AG04450 (cell line): ENCODE measurements around the gene RMI2. TPM values are rescaled to one million over a fixed set of nuclear protein-coding genes. Genes with fewer than 3 reads are reported as not detected.

Experiments
- CTCF ChIA-PET: fragments of 300-600, 350-600 bp; formaldehyde crosslinking; extraction: SDS; loops from one replicate; lab custom pipeline; 2022; ENCODE audit warnings: antibody characterized with exemption, inconsistent platforms; lab: Charles Lee
- POLR2A ChIA-PET: fragments of 350-600 bp; formaldehyde crosslinking; extraction: SDS; loops from one replicate; lab custom pipeline; 2021; ENCODE audit warnings: antibody characterized with exemption, inconsistent platforms; lab: Yijun Ruan, JAX
- DNase-seq: peaks from one replicate; pipeline ENCODE4 v3.0.0-alpha.2; 2011; ENCODE audit warnings: low read depth, low spot score
- H3K27ac ChIP-seq: one replicate; pipeline ENCODE4 v1.5.1; 2012; ENCODE audit warnings: low read depth, low read length, control low read depth
- H3K27me3 ChIP-seq: one replicate; pipeline ENCODE4 v1.6.0; 2012; ENCODE audit warnings: low read length; ENCODE audit not compliant: control insufficient read depth, insufficient read depth
- H3K4me3 ChIP-seq: 2 replicates; pipeline ENCODE4 v1.5.1; 2011; ENCODE audit warnings: mild to moderate bottlenecking, low read depth, low read length, control low read depth
- H3K9me3 ChIP-seq: 2 replicates; pipeline ENCODE4 v1.5.1; 2012; ENCODE audit warnings: low read length; ENCODE audit not compliant: control insufficient read depth, insufficient read depth
- CTCF ChIP-seq: IDR thresholded peaks from 2 replicates; pipeline ENCODE4 v1.5.1; 2011; ENCODE audit warnings: low read depth, low read length, control low read depth, inconsistent platforms
- polyA plus RNA-seq: library from polyadenylated mRNA; depleted of rRNA; stranded (reverse); fragments of >200 nt; gene quantifications from 2 replicates; pipeline ENCODE4 v1.2.3, GENCODE V29; 2011

Gene RMI2
- polyA plus RNA-seq, 1 experiment = 4.7 TPM

- no peak for DNase-seq
- no peaks in the 10 kb centered on the region; the same call in 1 of the 2 replicates for H3K9me3 ChIP-seq
Observed at GRCh38 chr16:11320170-11320569, 25.1 kb upstream of the RMI2 start.

GRCh38 chr16:11321662-11322061 is 23.6 kb upstream of the RMI2 start:
- ChIA-PET POLR2A (no interaction called here), CTCF (no interaction called here)
- H3K9me3 ChIP-seq = no peaks in the 10 kb centered on the region; the same call in 1 of the 2 replicates
- TF ChIP-seq CTCF = no peak
- DNase-seq = no peak
- H3K27ac ChIP-seq = no peak overlapping the region
- no peaks in the 10 kb centered on the region for H3K27me3 ChIP-seq
- no peak overlapping the region for H3K4me3 ChIP-seq

More at GRCh38 chr16:11320170-11320569, 25.1 kb upstream of the RMI2 start:
- H3K27ac ChIP-seq = no peak overlapping the region
- POLR2A ChIA-PET = no interaction called here
- TF ChIP-seq CTCF = no peak
- CTCF ChIA-PET = no interaction called here
- H3K4me3 ChIP-seq = no peak overlapping the region
- no peaks in the 10 kb centered on the region for H3K27me3 ChIP-seq

- peaks cover 7% of the 10 kb centered on the region for H3K9me3 ChIP-seq
- DNase-seq = no peak
- TF ChIP-seq CTCF = no peak
- POLR2A ChIA-PET = no interaction called here
- CTCF ChIA-PET = no interaction called here
- no peak overlapping the region for H3K27ac ChIP-seq
- H3K4me3 ChIP-seq = no peak overlapping the region
- no peaks in the 10 kb centered on the region for H3K27me3 ChIP-seq
Observed at GRCh38 chr16:11322823-11323222, 22.4 kb upstream of the RMI2 start.

GRCh38 chr16:11323551-11324336 is 21.5 kb upstream of the RMI2 start:
- Histone ChIP-seq H3K27ac (no peak overlapping the region), H3K4me3 (no peak overlapping the region), H3K9me3 (peaks cover 7% of the 10 kb centered on the region), H3K27me3 (no peaks in the 10 kb centered on the region)
- POLR2A ChIA-PET = no interaction called here
- no peak for DNase-seq
- CTCF ChIA-PET = no interaction called here
- no peak for TF ChIP-seq CTCF

- Histone ChIP-seq H3K9me3 (peaks cover 7% of the 10 kb centered on the region), H3K27ac (no peak overlapping the region), H3K27me3 (no peaks in the 10 kb centered on the region), H3K4me3 (no peak overlapping the region)
- no peak for DNase-seq
- TF ChIP-seq CTCF = no peak
- ChIA-PET CTCF (no interaction called here), POLR2A (no interaction called here)
Observed at GRCh38 chr16:11325404-11326083, 19.7 kb upstream of the RMI2 start.
